ENCODE measurements around the gene SAG. TPM values are rescaled to one million over a fixed set of nuclear protein-coding genes. Genes with fewer than 3 reads are reported as not detected.

The SAG gene
- total RNA-seq, result under 0.01 TPM in 1 of 2 replicates, not detected in the other

GRCh38 chr2:233307565-233307964 is at the start of gene SAG:
Gene SAG (plus strand): TSS chr2:233307816. CDS start chr2:233309190, 1,374 bp downstream.

GRCh38 chr2:233353769-233354499 is 46.3 kb downstream of the SAG start, which contains the start of gene DGKD:
Gene DGKD (plus strand): TSS chr2:233354494. CDS start chr2:233354519, 25 bp downstream.

Other genes with a start within 250 kb of the SAG start
- 21.9 and 66.3 TPM in 2 replicates for gene INPP5D, start 247.5 kb upstream of the SAG start, total RNA-seq
- 30.3 and 55.7 TPM in 2 replicates for gene ATG16L1, start 56.1 kb upstream of the SAG start, total RNA-seq
- gene DGKD, start 46.7 kb downstream of the SAG start, total RNA-seq, result 5.8 and 6.8 TPM in 2 replicates

Data from tracheal epithelial cell (primary cell).